Forelimb muscle (tissue), 1 donor: ENCODE results near the gene NELFB. TPM values are rescaled to one million over a fixed set of nuclear protein-coding genes. Genes with fewer than 3 reads are reported as not detected.
A peak's percentile ranks its signal among the peaks of the same experiment; 100 is the strongest.

Source experiments
- DNase-seq: peaks from one replicate; pipeline ENCODE4 v3.0.0-alpha.2; 2013; ENCODE audit warnings: low read depth
- polyA plus RNA-seq: library from polyadenylated mRNA; unstranded; fragments of 120-200 nt; gene quantifications from one replicate; pipeline ENCODE4 v1.2.1, GENCODE V29; 2013; ENCODE audit not compliant: insufficient read length

The NELFB gene
- polyA plus RNA-seq, 1 donor: 45.6 TPM

DNA sequence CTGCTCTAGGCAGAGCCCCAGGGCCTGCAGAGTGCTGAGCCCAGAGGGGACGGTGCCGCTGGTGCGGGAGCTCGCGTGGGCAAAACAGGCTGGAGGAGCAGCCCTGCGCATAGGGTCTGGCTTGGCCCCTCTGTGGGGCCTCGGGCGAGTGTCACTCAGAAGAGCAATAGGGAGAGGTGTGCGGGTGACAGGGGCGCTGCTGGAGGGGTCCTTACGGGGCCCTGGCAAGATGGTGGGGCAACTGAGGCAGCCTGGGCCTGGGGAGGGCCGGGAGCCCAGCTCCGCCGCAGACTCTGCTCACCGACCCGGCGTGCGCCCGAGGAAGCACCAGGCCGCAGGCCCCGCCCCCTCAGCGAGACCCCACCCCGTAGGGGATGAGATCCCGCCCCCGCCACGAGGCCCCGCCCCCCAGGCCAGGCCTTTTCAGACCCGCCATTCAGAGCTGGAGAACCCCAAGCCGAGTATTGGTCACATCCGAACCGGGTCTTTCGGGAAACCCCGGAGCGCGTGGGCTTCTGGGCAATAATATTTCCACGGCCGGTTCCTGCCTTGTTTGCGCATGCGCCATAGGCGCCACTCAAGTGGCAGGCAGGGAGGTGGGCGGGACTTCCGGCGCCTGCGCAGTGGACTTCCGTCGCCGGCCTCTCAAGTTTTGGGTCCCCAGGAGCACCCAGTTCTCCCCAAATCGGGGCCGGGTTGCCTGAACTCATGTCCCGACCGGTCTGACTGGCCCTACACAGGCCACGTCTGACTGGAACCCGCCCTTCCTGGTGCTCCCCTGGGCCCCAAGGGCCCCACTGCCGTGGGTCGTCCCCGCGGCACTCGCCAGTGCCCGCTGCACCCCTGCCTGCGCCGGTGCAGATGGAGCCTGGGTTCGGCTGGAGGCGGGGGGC, 31.8 kb upstream of the NELFB start:
- peak; percentile 93 for DNase-seq

DNA sequence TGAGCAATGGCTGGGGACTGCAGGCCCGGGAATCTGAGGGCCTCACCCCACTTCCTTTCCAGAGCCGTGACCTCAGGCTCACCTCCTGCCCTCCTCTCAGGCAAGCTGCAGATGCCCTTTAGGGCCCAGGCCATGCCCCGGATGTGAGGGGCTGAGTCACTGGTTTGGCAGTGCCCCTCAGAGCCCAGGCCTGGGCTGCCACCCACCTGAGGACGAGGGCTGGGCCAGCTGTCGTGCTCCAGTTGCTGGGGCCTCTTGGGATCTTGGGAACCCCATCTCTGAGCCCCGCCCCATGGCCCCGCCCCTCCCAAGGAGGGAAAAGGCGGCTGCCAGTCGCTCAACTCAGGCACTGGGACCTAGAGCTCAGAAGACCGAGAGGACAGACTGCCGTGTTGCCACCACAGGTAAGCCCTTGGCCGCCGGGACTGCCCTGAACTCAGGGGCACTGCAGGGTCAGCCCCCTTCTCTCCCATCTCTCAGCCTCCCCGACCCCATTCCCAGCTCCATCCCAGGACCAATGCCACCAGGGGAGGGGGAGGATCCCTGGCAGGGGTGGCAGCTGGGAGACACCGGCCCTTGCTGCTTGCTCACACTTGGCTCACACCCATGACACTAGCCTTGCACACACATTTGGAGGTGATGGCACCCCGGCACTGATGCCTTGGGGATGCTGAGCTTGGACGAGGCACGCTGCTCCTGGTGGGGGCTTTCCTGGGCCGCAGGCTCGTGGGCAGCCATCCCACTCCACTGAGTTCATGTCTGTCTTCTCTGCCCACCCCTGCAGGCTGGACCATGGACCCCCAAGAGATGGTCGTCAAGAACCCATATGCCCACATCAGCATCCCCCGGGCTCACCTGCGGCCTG, 30.1 kb upstream of the NELFB start, which contains the start of gene CYSRT1:
CYSRT1 (plus strand) TSS at position 345 of the 865 bp plus-strand sequence; CDS start at position 793, 448 bp downstream.
- no peak for DNase-seq

DNA sequence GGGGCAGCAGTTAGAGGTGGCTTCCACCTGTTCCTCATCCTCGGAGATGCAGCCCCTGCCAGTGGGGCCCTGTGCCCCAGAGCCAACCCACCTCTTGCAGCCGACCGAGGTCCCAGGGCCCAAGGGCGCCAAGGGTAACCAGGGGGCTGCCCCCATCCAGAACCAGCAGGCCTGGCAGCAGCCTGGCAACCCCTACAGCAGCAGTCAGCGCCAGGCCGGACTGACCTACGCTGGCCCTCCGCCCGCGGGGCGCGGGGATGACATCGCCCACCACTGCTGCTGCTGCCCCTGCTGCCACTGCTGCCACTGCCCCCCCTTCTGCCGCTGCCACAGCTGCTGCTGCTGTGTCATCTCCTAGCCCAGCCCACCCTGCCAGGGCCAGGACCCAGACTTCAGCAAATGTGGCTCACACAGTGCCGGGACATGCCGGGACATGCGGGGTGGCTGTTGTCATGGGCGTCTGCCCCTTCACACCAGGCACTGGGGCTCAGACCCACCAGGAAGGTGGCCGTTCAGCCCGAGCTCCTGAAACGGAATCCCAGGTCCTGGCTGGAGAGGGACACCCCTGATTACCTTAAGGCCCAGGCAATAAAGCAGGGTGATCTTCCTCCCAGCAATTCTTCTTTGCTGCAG, 29.3 kb upstream of the NELFB start:
- no peak for DNase-seq

DNA sequence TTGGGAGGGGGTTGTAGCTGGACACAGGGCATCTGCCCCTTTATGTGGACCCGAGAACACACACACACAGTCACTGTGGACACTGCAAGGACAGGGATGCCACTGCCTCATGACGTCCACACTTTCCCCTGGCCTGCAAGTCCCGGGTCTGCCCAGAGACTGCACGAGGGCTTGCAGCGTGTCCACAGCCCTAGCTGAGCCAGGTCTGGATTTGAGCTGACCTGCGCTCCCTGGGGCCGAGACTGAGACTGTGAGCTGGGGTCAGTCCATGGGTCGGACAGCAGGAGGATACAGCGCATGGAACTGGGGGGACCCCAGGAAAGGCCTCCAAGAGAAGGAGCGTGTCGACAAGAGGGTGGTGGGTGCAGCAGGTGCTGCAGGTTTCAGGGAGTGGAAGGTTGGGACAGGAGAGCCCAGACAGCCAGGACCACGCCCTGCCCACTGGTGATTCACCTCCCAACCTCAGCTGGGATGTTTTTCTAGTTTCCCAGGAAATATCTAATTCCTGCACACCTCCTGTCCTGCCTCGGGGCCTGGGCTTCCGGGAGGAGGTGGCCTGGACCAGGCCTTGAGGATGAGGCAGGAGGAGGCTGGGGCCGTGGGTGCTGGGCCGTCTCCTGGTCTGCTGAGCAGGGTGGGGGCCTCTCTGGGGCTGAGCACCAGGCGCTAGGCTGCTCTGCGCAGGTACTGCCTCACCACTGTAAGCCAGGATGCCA, 28.6 kb upstream of the NELFB start:
- DNase-seq: no peak

- no peak for DNase-seq
Observed at GRCh38 chr9:137227054-137227852, 27.9 kb upstream of the NELFB start, which contains the start of gene RNF224. Gene RNF224 (plus strand): TSS chr9:137227502. CDS start chr9:137228336, 834 bp downstream.

- DNase-seq: no peak
Observed at GRCh38 chr9:137227853-137228505, 27.1 kb upstream of the NELFB start.

GRCh38 chr9:137228506-137228967, 26.6 kb upstream of the NELFB start:
- no peak for DNase-seq

DNA sequence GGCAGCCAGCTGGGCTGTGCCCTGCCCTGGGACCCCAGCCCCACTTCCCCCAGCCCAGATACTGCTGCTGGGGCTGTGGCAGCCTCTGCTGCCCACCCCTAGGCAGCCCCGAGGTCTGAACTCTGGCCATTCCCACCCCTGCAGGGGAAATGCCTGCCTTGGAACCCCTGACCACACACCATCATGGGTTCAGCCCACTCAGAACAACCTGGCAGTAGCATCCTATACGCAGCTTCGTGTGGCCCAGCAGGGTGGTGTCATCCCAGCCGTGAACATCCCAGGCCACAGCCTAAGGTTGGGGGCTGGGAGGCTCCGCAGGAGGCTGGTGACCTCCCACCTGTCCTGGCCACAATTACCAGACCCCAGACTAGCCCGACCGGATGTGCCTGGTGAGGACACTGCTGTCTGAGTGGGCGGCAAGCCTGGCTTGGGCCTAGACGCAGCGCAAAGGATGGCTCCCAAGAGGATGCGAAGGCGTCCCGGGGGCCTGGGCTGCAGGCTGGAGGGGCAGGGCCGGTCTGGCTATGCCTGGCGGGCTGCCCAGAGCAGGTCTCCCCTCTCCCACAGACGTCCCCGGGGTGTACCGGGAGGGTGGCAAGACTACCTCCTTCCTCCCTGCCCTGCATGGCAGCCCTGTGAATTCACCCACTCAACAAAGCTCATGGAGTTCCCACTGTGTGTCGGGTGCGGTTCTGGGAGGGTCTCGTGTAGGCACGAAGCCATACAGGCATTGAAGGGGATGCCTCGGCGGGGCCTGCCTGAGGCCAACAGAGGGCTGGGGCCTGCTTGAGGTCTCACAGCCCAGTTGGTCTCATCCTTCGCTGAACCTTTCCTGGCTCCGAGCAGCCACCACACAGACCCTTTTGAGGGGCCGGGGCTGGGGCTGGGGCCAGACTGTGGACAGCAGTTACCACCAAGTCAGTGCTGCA, 25.9 kb upstream of the NELFB start:
- no peak for DNase-seq

- no peak for DNase-seq
Observed at GRCh38 chr9:137229903-137230704, 25.0 kb upstream of the NELFB start.

GRCh38 chr9:137230705-137231371, 24.3 kb upstream of the NELFB start, which contains the start of gene SLC34A3:
Gene SLC34A3 (plus strand): TSS chr9:137230901. CDS start chr9:137231703, 802 bp downstream.
- DNase-seq: no peak

DNA sequence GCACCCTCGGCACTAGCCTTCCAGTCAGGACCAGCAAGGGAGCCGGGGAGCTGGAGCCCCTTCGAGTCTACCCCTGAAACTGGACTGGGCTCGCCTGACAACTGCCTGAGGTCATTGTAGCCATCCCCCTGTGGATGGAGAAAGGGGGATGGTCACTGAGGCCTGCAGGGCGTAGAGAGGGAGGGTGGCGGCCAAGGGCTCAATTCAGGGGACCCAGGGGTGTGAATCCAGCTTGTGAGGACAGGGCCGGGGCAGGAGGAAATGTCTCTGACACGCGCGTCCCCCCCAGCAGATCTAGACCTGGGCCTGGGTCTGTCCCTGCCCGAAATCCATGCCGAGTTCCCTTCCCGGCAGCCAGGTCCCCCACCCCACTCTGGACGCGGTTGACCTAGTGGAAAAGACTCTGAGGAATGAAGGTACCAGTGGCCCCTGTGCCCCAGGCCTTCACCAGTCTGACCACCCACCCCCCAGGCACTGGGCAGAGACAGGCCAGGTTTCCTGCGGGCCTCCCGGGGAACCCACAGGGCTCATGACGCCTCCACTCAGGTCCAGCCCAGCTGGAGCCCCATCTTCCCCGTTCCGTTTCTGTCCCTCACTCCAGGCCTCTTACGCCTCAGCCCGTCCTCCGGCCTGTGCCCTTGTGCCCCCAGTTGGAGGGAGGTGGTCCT, 23.6 kb upstream of the NELFB start:
- DNase-seq: no peak

DNA sequence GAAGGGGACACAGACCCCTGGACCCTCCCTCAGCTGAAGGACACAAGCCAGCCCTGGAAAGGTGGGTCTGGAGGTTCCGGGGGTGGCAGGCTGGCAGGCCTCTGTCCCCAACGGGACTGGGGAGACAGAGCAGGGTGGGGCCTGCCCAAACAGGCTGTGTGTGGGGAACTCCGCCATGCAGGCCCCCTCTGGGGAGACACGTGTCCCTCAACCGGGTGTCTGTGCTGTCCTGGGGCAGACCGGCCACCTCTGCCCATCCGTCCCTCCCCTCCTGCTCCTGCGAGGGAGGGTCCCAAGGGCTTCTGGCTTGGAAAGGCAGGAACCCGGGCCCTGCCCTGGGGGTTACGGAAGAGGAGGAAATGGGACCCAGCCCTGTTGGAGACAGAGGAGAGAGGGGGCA, 23.0 kb upstream of the NELFB start:
- DNase-seq: no peak

DNA sequence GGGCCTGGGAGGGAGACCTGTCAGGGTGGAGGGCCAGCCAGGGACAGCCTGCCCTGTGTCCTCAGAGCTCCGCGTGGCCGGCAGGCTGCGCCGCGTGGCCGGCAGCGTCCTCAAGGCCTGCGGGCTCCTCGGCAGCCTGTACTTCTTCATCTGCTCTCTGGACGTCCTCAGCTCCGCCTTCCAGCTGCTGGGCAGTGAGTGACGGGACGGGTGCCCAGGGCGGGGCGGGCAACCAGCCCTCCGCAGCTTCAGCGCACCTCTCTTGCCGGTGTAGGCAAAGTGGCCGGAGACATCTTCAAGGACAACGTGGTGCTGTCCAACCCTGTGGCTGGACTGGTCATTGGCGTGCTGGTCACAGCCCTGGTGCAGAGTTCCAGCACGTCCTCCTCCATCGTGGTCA, 22.6 kb upstream of the NELFB start:
- no peak for DNase-seq

- DNase-seq: no peak
Observed at GRCh38 chr9:137233143-137233980, 21.8 kb upstream of the NELFB start.

- DNase-seq: no peak
Observed at GRCh38 chr9:137234055-137234697, 21.0 kb upstream of the NELFB start.
